ENCODE data around the gene PLEKHM1.
"Not testable (repeated sequence)": the region's sequence is repeated elsewhere in the genome, so short reads cannot be mapped to it uniquely, and the experiment has no call there.

Gene PLEKHM1

DNA sequence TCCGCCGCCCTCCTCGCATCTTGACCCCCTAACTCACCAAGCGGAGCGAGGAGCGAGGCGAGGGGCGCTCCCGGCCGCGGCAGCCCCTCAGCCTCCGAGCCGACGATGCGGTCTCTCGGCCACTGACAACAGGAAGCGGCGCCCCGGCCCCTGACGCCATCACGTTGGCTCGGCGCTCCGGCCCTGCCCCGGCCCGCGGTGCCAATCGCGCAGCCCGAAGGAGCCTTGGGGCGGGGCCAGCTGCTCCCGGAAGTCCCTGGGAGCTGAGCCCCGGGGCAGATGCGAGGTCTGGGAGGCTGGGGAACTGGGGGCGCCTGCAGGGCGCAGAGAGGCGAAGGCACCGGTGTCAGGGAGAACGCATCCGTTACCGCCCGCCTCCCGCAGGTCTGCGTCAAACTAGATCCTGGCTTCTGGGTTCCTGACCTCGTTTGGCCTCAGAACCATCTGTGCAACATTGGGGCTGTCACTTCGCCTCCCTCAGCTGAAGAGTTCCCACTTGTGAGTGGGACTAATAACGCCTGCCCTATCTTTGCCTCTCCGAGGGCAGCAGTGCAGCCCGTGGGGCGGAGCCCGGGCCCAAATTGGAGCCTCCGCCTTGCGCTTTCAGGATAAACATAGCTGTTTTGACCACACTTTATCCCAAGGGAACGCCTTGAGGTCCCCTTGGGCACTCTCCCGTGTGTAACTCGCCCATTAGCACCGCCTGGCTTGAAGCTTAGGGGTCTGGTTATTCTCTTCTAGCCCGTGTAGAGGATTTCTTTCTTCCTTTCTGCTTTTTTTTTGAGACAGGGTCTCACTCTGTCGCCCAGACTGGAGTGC, at the start of gene PLEKHM1:
Gene PLEKHM1 (minus strand): TSS at position 107 of the 819 bp plus-strand sequence. CDS start 8,237 bp downstream, outside the sequence.
- DNase-seq: peak; percentile 47

DNA sequence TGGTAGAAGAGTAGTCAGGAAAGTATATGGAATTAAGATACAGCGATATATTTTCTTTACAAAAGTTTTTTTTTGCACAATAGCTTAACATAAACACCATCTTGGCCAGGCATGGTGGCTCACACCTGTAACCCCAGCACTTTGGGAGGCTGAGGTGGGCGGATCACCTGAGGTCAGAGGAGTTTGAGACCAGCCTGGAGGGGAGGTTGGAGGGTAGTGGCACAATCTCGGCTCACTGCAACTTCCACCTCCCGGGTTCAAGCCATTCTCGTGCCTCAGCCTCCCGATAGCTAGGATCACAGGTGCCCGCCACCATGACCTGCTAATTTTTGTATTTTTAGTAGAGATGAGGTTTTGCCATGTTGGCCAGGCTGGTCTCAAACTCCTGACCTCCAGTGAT, 47.6 kb upstream of the PLEKHM1 start:
- not testable (repeated sequence) for DNase-seq

DNA sequence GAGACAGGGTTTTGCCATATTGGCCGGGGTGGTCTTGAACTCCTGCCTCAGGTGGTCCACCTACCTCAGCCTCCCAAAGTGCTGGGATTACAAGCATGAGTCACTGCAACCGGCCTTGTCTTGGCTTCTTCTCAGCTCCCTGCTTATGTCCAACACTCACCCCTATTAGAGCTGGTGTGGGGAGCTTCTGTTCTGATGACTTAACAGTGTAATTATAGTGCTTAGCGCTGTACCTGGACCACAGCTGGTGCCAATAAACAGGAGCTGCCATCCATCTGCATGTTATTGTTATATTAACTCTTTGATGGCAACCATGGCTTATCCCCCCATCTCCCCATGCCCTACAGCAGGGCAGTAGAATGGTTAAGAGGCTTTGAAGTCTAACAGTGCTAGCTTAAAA, 15.6 kb upstream of the PLEKHM1 start:
- not testable (repeated sequence) for DNase-seq

DNA sequence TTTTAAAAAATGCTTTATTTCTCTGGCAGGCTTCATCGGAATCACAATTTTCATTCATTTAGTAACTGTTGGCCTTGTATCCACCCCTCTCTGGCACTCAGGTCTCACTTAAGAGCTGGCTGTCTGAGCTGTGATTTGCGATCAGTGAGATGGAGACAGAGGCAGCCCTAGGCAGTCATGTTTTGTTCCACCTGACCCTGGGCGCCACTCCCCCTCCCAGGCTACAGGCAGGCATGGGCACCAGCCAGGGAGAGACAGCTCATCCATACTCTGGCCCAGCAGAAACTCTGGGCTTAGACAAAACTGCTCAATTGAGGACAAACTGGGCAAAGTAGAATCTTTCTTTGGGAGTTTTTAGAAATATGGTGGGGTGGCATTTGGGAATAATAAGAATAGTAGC, 14.7 kb upstream of the PLEKHM1 start:
- not testable (repeated sequence) for DNase-seq

DNA sequence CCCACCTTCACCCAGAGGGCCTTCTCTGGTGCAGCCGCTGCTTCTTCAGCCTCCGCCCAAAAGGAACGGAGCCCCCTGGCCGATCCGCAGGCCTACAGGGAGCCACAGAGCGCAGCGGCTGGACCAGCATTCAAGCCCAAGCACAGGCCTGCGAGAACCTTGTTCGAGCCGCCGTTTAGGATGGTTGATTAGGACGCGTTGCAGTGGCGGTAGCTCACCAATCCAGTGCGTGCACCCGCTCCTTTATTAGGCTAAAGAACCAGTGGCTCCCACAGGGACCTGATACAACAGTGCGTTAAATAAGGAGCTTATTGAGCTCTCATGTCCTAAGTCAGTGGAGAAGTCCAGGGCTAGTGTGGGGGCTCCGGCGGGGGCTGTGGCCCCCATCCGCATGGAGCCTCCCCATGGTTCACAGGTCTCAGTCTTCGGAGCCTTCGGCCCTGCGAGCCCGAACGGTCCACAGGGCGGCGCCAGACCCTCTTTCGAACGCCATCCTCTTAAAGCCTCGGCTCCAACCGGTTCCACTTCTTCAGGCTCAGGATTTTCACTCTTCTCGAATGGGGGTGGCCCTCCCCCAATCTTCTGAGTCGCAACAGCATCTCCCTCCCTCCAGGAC, 10.7 kb upstream of the PLEKHM1 start:
- DNase-seq: not testable (repeated sequence)

DNA sequence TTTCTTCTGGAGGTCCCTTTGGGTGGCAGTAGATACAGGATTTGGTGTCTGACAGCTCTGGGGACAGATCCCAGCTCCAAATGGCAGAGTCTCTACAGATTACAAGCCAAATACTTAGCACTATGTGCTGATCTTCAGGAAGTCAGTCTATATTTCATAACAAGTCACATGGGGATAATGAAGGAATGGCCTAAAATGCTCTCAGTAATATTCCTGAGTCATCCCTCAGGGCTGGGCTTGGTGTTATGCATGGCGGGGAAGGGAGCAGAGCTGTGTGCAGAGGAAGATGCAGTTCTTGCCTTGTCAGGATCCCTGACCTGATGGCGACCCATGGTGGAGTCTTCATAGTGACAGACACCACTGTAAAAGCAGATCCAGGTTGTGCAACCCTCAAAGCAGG, 10.0 kb upstream of the PLEKHM1 start:
- not testable (repeated sequence) for DNase-seq

DNA sequence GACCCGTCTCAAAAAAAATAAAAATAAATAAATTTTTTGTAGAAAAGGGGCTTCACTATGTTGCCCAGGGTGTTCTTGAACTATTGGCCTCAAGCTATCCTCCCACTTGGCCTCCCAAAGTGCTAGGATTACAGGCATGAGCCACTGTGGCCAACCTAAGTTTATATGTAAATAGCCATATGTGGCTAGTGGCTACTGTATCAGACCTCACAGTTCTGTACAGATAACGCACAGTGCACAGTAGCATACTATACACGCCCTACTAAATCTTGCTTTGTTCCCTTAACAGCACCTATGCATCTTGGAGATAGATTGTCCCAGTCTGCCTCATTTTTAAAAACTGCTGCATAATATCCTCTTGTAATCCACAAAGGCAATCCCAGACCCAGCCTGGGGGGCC, 8.7 kb upstream of the PLEKHM1 start:
- DNase-seq: not testable (repeated sequence)

DNA sequence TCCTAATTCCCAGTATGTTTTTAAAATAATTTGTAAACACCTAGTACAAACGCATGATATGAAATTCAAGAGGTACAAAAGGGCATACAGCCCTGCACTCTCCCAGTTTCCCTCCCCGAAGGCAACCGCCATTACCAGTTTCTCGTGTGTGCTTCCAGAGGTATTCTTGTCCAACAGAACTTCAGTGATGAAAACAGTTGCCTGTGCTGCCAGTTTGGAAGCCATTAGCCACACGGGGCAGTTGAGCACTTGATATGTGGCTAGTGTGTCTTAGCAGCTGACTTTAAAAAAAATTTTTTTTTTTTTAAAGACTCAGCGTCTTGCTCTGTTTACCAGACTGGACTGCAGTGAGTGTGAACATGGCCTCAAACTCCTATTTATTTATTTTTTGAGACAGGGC, 7.9 kb upstream of the PLEKHM1 start:
- DNase-seq: not testable (repeated sequence)

DNA sequence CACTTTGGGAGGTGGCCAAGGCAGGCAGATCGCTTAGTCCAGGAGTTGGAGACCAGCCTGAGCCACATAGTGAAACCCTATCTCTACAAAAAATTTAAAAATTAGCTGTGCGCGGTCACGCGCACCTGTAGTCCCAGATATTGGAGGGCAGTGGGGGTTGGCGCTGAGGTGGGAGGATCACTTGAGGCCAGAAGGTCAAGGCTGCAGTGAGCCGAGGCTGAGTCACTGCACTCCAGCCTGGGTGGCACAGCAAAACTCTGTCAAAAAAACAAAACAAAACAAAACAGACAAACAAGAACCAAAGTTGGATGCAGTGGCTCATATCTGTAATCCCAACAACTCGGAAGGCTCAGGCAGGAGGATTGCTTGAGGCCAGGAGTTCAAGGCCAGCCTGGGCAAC, 6.9 kb upstream of the PLEKHM1 start:
- DNase-seq: not testable (repeated sequence)

DNA sequence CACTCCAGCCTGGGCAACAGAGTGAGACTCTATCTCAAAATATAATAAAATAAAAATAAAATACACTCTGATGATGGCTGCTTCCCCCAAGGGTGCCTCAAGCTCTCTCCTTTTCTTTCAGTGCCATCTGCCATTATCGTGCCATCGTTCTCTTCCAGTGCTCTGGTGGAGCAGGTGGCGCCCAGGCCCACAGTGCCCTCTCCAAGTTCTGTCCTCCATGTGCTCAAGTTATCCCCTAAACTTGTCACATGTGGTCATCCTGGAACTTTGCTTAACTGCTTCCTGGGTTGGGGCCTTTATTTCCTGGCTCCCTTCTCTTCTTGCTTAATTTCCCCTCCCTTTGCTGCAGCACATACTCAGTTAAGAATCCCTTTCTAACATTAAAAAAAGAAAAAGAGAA, 6.0 kb upstream of the PLEKHM1 start:
- not testable (repeated sequence) for DNase-seq

DNA sequence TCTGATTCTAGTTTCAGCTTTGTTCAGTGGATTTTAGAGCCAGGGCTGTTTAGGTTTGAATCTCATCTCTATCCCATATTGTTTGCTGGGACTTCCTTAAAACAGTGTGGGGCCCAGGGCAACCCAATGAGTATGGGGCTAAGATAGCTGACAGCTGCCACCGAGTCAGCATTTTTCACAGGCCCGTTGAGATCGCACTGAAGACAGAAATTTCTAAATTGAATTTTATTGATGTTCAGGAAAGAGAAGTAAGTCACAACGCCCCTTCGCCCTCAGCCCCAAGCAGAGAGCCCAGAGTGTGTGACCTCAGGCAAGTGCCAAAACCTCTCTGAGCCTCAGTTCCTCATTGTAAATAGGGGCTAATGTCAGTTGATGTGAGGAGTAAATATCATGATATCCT, 4.0 kb upstream of the PLEKHM1 start:
- DNase-seq: not testable (repeated sequence)

DNA sequence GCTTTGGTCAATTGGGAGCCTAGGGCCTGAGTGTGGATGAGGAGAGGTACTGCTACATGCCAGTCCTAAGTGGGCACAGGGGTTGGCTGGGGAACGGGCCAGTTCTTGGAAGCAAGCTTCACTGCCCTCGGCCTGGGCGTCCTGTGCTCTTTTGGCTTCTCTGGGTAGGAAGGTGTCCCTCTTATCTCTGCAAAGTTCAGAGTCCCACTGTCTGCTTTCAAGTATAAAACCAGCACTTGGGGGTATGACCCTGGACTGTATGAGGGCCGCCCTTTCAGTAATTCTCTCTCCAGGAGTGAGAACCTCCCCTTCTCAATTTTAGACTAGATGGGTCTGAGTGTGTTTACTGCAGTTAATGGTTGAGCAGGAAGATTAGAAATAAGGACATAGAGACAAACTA, 1.6 kb upstream of the PLEKHM1 start:
- DNase-seq: not testable (repeated sequence)

DNA sequence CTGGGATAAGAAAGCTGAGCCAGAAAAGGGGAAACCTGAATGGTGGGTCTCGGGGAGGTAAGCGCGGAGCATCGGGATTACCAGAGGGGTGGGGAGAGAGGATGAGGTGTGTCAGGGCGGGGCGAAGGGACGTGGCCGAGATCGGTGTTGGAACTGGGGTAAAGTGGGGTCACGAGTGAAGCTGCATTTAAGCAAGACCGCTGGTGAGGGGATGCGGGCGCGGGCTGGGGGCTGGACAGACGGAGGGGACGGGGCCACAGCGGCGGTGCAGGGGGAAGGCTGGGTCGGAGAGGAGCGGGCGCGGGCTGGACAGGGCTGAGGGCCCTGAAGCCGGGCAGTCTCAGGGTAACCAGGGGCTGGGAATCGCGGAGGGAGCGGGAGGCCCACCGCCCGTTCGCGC, 323 bp downstream of the PLEKHM1 start:
- not testable (repeated sequence) for DNase-seq

DNA sequence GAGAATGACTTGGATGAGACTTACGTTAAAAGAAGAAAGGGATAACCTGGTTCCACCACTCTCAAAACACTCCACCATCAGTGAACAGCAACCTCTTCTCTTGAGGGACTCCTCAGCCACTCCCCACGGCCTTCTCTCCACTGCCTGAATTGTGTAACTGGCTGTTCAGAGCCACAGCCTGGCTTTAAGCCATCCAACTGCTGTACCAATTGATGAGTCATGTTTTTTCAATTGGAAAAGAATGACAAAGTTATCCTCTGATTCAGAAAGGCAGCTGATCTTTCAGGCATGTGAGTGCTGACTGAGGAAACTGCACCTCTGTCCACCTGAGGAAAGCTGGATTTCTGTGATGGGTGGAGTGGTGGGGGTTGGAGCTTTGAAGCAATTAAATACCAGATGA, 2.8 kb downstream of the PLEKHM1 start:
- DNase-seq: not testable (repeated sequence)

DNA sequence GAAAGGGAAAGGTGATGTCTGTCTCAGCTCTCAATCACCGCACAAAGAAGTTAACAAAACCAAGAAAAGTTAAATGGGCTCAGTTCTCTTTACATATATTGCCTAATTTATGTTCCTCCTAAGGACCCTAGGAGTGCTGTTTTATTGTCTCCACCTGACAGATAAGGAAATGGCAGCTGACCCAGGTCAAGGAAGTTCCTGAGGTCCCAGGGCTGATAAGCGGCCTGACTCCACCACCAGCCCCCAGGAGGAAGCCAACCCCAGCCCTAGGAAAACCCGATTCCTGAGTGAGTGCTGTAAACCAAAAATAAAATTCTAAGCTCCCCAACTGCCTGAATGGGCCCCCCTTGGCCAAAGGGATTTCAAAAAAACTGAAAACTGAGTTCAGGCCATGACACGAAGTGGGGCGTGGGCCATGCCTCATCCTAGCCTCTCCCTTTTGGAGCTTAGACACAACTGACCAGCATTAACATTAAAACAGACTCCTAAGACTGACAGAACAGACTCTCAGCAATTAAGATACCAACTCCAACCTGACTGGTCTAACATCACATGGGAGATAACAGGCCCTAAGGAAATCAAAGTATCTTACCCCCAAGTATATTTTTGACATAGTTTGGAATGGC, 6.8 kb downstream of the PLEKHM1 start:
- DNase-seq: not testable (repeated sequence)

DNA sequence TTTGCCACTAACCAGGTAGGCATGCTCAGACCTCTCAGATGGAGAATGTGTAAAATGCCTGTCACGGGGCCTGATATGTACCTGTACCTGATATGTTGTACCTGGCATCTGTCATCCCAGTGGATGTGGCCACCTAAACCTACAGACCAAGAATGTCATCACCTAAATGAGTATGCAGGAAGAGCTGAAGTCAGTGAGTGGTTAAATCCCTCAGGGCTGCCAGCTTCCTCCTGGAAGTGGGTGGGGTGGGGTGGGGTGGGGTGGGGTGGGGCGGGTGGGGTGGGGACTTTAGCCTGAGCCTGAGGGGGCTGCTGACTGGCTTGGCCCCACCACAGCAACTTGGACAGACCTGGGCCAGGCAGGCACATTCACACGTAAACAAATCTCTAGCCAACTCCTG, 7.3 kb downstream of the PLEKHM1 start:
- not testable (repeated sequence) for DNase-seq

DNA sequence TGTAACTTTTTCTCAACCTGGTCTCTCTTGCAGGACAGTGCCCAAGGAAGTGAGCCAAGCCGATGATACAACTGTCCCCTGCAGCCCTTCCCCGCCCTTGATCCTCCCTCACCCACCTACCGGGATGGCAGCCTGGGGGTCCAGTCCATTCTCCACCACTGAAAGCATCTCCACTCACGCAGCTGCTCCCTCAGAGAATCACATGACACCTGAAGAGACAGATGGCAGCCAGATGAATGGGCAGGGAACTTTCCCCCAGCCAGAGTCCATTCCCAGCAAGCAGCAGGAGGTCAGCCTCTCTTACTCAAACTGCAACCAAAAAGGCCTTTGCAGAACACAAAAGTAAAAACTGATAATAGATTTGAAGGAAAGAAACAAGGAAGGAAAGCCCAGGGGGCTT, 8.2 kb downstream of the PLEKHM1 start:
- DNase-seq: not testable (repeated sequence)

DNA sequence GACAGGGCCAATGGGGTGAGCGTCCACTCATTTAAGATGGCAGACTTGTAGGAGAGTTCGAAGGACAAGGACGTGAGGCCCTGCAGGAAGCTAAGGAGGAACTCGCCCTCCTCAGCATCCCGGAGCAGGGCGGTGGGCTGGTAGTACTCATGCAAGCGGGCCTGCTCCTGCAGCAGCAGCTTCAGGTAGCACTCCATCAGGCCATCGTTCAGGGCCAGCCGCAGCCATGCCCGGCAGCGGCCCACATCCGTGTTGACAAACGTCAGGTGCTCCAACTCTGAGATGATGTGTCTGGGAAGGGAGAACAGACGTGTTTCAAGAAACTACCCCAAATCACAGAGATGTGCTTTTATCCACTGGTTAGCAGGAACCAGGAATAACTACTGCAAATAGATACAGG, 15.1 kb downstream of the PLEKHM1 start:
- not testable (repeated sequence) for DNase-seq

DNA sequence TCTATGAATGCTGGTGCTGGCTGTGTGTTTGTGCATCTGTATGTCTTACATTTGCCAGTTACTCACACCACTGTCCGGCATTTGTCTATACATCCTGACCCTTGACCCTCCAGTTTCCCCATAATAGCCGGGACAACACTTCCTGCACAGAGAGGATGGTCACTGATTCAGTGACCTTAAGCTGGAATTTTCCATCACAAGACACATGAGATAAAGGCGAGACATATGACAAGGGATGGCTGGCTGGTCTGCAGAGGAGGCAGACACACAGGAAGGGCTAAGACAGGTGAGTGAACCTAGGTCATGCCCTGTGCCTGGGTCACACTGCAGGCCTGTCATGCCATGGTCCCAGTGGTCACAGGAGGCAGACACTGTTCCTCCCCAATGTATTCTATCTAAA, 18.3 kb downstream of the PLEKHM1 start:
- DNase-seq: not testable (repeated sequence)

DNA sequence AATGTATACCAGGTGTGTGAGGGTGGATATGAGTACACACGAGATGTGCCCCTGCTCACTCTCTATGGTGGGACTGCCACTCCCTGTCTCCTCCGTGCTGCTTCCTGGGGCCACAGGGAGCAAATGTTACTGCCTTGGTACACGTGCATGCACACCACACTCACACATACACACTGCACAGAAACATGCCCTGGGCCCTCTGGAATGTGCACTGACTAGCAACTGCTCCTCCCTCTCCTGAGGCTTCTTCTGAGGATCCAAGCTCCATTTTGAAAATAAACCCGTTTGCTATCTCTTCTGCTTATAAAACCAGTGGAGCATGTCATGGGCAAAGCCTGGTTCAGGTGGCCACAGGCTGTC, 21.3 kb downstream of the PLEKHM1 start:
- not testable (repeated sequence) for DNase-seq

DNA sequence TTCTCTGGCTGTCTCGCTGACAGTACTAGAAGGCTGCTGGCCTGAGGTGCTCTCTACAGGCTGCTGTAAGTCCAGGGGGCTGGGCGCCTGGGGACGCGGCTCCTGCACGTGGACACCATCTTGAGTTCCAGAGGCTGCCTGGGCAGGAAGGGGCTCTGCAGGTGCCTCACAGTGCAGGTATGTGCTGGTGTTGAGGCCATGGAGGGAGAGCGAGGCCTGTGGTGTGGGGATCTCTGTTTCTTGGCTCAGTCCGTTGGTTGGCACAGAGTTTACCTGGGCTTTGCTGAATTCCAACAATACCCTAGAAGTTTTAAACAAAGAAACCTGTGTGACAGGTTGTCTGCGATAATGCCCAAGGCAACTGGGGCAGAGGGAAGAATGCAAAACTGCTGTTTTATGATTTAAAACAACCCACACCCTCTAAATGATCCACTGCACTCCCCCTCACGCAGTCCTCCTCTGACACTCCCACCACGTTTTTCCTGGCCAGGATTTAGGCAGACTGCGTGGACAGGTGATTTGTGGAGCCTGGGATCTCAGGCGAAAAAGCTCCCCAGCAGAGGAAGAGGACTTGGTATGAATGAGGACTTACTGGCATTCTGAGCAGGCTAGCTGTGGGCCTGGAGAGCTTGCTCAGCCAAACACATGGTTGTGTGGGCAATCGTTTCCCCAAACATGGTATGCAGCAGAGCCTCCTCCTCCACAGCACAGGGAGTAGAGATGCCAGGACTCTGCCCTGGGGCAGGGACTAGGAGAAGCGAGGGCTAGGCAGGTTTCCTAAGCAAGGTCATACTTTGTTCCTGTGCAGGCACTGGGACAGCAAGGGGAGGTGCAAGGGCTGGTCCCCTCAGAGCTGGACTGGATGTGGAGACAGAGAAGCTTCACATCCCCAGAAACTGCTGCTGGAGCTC, 22.0 kb downstream of the PLEKHM1 start:
- not testable (repeated sequence) for DNase-seq

DNA sequence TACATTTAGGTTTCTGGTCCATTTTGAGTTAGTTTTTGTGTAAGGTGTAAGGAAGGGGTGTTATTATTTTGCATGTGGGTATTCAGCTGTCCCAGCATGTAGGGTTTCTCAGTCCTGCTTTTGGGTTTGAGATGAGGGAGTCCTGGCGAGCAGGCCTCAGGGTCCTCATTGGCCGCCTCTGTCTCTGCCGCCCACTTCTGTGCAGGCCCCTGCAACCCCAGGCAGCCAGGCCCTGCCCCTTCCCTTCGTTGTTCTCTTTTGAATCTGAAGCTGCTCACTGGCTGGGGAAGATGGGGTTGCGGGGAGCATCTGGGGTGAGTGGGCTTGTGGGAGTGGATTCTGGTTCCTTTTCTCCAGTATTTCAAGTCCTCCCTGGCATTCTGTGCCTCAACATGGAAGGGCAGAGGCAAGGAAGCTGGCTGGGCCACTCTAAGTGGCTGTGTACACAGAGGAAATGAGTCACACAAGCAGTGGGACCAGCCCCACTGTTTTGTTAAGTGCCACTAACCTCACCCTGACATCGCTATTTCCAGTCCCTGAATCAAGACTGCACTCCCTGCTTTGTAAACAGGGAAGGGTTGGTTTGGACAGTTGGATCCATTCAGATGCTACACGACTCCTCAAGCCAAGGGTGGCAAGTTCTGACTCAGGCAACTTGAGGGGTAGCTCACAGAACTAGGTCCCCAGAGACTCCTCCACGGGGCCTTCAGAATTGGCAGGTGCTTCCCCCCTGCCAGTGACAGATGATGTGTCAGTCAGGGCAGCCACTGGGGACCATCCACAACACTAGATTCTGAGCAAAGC, 28.8 kb downstream of the PLEKHM1 start:
- peak; percentile 29 for DNase-seq
